Activated T-cell treated with anti-CD3 and anti-CD28 coated beads for 24 hours (primary cell): Measurements from ENCODE around the gene KRT80.

ENCODE experiments used
- DNase-seq: peaks from one replicate; pipeline ENCODE4 v3.0.0-alpha.2; 2020; ENCODE audit warnings: low read depth

KRT80 gene

DNA sequence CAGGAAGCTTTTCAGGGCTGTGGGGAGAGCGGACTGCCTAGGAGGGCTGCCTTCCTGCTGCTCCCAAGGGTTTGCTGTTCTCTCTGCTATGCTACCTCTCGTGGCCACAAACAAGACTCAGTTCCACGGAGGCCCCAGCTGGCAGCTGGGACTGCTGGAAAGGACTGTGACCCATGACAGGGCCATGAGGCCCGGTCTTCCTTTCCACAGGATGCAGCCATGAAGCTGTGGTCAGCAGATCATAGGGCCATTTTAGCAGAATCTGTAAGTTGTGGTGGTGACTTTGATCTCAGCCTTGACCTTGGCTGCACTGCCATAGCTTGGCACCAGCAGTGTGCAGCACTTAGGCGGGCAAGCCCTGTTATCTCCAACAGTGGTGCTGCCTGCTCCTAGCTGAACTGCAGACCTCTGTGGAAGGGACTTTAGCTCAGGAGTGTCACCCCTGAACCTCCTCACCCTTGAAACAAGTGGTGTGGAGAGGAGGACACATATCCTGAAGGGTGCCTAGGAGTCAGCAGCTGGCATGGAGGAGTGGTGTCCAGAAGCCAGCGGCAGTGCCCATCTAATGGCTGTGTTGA lies 12.3 kb downstream of the KRT80 start:
- DNase-seq, result no peak

DNA sequence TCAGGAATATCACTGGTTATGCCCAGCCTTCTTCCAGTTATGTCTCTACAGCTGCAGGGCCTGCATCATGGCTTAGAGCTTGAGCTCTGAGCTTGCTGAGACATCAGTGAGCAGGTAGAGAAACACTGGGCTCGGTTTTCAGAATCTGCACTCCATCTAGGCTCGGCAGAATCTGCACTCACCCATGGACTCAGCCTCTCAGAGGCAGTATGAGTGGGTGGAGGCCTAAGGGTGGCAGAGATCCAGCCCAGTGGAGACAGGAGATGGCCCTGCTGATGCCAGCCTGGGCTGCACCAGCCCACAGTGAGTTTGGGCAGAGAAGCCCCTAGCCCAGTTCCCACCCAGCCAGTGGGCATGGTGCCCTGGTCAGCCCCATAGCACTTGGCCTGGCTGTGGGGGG lies 12.8 kb downstream of the KRT80 start:
- DNase-seq, result no peak

DNA sequence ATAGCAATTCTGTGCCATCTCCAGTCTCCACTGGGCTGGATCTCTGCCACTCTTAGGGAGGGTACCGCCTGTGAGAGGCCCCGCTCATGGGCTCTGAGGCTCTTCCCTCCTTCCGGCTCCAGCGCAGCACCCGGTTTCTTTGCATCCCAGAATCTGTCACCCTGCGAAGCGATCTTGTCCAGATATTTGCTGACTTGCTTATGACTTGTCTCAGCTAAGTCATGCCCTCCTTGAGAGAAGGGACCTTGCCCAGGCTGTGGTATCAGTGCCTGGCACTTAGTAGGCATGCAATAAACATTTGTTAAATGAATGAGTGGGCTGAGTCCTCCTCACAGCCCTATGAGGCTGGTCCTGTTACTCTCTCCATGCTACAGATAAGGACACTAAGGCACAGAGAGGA lies 13.4 kb downstream of the KRT80 start:
- no peak for DNase-seq

DNA sequence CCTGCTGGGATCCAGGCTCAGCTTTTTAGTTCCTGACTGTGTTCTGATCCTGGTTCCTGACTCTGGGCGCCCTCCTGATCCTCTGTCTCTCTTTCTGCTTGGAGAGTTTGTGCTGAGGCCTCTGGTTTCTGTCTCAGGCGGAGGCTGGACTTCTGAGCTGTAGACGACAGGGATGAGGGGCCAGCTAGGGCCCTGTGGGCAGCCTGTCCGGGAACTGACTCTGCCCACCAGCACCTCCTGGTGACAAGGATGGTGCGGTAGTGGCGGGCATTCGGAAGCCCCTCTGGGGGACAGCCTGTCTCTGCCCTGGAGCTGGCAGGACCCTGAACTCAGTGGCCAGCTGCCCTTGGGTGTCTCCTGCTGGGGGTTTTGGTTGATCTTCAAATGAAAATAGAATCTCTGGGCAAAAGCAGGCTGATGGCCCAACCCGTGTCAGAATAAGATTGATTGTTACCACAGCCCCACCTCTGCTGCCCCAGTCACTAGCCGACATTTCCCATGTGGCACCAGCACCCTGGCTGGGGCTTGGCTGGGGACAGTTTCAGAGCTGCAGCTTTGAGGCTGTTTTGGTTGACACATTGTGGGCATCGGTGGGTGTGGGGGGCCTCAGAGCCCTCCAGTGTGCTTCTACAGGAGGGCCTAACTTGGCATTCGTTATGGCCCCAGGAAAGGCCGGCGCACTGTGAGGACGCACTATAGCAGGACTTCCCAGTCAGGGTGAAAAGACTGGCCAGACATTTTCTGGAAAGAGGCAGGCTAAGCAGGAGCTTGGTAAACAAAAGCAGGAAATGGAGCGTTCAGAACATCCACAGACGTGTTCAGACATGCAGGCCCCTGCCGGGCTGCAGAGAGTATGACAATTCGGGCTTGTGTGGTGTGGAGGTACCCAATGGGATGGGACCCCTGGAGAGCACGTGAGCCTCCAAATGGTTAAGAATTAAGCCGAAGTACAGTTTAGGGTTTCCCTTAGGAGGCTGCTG lies 16.2 kb downstream of the KRT80 start:
- no peak for DNase-seq

DNA sequence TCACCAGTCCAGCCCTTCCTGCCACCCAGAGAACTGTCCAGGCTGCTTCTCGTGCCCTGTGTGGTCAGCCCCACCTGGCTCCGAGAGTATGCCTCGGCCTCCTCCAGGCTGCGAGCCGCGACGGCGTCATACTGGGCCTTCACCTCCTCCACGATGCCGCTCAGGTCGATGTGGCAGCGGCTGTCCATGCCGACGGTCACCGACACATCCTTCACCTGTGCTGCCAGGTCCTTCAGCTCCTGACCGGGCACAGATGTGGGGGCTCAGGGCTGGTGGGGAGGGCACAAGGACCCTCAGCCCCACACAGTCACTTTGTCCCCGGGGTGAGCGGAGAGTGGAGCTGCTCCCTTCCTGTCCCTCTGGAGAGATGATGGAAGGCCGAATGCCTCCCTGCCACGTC lies 18.3 kb downstream of the KRT80 start:
- no peak for DNase-seq

DNA sequence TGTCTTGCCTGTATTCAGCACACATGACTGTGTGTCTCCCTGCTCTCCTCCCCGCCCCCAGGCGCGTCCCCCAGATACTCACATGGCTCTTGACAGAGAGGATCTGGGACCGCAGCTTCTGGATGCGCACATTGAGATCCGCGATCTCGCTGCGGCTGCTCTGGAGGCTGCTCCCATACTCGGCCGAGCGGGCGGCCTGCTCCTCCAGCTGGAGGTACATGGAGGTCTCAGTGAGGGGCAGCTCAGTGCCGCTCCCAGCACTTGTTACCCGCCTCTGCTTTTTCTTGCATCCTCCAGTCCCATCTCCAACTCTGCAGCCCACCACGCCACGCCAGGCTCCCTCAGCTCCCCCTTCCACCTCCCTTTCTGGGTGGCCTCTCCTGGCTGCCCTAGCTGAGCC lies 18.9 kb downstream of the KRT80 start:
- DNase-seq, result no peak

DNA sequence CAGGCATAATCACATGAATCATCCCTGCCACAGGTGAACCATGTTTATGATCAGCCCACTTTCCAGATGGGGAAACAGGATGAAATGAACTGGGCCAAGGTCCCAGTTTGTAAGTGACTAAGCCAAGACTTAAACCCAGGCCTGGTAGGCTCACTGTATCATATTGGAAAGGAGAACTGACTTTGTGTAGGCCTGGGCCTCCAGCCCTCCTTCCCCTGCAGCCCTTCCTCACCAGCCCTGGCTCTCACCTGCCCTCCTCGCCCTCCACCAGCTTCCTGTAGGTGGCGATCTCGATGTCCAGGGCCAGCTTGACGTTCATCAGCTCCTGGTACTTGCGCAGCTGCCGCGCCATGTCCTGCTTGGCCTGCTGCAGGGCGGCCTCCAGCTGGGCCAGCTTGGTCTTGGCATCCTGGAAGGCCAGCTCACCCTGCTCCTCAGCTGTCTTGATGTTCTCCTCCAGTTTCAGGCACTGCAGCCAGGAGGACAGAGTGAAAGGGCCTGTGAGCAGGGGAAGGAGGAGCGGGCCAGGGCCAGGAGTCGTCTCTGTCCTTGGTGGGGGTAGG lies 19.8 kb downstream of the KRT80 start:
- no peak for DNase-seq

DNA sequence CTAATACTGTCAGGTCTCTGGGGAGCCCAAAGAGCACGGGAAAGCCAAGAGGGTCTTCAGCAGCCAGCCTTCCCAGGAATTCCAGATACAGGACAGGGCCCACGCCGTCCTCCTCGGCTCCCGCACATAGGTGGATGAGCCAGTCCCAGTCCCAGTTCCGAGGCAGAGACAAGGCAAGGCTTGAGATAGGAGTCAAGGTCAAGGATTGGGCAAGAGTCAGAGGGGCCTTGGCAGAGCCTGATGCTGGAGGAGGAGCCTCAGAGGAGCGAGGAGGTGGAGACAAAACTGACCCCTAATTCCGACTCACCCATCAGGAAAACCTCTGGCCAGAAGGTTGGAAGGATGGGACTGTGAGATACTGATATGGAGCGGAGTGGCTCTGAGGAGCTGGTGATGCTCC lies 21.0 kb downstream of the KRT80 start:
- no peak for DNase-seq

DNA sequence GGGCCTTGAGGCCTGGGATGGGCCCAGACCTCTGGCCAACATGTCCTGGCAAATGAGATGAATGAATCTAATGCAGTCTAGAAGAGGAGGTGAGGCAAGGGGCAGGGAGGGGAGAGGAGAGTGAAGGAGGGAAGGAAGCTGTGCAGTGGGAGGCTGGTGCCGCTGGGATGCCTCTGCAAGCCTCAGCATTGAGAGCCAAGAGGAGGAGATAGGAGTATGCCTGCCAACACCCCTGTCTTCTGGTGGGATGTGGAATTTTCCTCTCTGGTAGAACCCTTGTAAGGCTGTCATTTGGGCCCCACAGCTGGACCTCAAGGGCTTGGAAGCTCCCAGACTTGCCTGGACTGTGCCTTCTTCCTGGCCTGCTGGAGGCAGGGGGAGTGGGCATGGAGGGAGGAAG lies 21.9 kb downstream of the KRT80 start:
- no peak for DNase-seq

DNA sequence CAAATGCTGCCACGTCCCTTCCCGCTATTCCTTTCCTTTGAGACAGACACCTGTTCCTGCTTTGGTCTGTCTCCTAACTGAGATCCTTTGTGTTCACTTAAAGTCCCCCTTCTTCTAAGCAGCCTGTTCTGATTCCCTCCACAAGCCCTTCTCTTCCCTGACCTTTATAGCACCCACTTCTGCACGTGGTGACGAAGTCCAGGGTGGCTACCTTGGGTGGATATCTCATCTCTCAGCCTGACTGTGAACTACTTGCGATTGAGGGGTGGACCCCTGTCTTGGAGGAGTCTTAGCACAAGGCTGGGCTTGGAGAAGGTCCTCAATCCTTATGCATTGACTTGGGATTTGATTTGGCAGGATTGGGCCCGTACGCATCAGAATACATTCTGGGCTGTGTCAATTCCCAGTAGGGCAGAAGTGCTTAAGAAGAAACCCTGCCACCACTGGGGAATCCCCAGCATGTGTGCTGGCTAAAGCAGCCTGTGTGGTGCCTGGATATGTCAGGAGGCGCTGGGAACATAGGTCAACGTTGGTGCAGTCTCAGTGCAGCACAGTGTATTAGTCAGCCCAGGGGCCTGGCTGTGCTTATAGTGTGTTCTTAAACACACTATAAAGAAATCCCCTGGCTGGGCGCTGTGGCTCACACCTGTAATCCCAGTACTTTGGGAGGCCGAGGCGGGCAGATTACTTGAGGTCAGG lies 23.6 kb downstream of the KRT80 start:
- no peak for DNase-seq

DNA sequence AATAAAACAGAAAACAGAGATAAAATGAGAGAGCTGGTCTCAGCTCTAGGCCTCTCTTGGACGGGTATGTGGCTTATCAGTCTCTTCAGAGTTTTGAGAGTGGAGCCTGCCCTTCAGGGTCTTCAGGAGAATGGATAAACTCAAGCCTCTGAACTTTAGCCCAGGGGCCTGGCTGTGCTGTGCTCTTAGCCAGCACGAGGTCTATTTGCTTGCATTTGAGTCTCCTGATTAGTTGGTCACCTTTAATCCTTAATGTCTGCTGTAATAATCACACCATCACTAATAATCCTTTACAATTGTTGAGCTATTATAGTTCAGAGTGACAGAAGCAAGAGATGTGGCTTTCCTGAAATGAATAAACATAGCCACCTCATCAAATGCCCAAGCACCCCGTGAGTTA lies 24.3 kb downstream of the KRT80 start:
- DNase-seq, result no peak

DNA sequence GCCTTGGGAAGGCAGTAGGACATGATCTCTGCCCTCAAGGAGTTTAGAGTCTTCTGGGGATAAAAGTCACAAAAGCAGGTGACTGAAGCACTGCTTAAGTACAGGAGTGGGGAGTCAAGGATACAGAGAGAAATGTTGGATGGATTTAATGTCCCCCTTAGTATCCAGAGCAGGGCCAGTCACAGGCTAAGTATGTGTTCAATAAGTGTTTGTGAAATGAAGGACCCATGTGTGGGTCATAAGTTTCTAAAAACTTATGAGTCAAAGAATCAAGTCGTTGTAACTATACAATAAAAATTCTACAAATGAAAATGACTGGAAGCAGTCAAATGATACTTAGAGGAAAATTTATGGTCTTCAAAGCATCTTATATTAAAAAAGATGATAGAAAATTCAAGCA lies 25.1 kb downstream of the KRT80 start:
- DNase-seq, result no peak

DNA sequence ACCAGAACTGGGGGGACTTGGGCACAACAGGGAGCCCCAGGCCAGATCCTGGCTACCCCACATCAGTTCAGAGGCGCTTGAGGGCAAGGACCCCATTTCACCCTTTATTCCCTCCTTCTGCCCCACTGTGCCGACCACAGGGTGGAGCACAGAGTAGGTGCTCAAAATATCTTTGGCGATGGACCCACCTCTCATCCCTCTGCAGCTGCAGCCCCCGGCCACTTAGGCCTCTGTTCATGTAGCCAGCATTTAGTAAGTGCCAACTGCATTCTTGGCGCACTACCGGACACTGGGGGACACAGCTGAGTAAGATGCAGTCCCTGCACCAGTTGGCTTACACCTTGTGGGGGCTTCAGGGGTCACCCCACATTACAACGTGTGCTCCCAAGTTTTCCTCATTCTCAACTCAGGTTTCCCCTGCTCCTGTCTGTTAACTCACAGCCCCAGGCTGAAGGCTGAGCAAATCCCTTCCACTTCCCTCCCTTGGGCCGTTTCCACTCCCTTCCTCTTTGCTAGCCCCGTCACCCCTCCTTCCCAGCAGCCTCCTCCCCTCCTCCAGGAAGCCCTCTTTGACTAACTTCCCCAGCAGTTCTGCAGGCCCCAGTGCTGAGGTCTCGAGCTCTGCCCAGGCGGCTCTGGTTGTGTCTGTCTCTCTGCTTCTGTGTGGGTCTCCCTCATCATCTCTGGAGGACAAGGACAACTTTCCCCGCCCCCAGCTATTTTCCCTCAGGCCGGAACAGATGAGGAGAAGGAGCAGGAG lies 26.5 kb downstream of the KRT80 start:
- DNase-seq, result no peak

DNA sequence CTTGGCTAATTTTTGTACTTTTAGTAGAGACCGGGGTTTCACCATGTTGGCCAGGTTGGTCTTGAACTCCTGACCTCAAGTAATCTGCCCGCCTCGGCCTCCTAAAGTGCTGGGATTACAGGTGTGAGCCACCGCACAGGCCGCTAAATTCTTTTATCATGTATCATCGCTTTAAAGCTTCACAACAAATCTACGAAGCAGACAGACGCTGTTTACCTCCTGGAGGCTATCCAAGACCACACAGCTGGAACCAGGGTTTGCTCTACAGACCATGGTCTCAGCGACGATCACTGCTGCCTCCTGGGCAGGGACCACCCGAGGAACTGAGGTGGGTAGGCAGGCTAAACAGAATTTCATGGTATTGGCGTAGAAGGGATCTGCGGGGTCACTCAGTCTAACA lies 27.2 kb downstream of the KRT80 start:
- no peak for DNase-seq

DNA sequence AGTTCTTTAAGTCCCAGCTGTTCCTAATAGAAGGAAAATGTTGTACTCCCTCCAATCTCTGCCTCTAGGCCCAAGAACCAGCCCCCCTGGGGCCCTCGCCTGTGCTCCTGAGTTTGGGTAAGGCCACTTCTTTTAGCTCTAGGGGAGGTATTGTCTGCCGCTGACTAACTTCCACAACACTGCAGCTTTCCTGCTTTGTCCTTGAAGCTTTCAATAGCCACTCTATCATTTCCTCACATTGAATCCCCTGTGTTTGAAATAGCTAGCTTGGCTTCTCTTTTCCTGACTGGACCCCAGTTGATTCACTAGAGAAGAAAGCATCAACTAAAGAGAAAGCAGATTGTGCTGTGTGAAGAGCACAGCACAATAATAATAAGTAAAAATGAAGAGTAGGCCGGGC lies 28.8 kb downstream of the KRT80 start:
- DNase-seq, result no peak

DNA sequence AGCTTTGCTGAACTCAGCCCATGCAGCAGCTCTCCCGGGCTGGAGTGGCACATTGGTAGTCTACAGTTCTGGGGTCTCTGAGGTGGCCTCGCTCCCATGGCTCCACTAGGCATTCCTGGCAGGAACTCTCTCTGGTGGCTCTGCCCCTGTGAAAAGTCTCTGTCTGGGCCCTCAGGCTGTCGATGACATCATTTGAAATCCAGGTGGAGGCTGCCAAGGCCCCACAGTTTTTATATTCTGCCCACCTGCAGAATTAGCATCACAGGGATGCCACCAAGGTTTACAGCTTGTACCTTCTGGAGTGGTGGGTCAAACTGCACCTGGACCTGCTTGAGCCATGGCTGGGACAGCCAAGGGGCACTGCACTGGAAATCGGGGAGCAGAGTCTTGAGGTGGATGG lies 31.6 kb downstream of the KRT80 start:
- no peak for DNase-seq

DNA sequence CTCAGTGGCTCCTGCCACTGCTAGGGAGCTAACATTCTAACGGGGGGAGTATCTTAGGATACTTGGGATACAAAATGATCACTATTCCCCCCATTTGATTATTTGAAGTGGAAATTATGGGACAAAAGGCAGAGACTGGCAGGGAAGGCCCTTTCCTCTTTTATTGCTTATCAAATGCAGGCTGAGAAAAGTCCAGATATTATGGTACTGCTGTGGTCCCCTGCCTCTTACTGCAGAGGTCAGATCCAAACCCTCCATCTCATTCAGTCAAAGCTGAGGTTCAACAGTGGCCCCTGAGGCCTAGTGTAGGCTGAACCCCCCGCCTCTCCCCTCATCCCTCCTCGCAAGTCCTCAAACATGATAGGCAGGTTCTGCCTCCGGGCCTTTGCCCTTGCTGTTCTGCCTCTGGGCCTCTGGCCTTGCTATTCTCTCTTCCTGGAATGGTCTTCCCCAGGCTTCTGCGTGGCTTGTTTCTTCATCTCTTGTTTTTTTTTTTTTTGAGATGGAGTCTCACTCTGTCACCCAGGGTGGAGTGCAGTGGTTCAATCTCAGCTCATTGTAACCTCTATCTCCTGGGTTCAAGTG lies 34.2 kb downstream of the KRT80 start:
- no peak for DNase-seq

DNA sequence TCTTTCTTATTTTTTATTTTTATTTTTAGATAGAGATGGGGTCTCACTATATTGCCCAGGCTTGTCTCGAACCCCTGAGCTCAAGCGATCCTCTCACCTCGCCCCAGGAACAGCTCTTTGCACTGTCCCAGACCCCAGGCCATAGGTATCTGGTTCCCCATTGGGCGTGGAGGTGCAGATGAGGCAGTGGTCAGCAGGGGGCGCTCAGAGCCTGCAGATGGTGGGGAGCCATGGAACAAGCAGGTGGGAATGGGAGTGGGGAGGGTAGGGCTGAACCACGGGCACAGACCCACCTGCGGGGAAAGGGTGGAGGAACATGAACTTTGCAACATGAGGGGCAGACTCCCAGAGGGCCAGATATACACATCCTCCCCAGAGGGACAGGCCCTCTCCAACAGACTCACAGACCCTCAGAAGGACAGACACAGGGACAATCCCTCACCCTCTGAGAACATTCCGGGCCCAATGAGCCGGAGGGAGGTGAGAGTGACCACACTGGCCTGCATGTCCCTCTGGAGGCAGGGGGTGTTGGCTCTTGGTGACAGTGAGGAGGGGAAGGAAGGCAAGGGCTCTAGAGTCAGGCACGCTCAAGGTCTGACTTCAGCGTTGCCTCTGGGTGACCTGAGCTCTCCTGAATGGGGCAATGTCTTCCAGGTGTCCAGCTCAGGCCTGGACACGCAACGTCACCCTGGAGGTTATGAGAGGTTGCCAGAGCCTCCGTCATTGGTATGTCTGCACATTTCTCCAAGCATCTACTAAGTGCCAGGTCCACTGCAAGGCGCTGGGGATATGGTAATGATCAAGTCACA lies 34.9 kb downstream of the KRT80 start:
- peak; percentile 62 for DNase-seq

DNA sequence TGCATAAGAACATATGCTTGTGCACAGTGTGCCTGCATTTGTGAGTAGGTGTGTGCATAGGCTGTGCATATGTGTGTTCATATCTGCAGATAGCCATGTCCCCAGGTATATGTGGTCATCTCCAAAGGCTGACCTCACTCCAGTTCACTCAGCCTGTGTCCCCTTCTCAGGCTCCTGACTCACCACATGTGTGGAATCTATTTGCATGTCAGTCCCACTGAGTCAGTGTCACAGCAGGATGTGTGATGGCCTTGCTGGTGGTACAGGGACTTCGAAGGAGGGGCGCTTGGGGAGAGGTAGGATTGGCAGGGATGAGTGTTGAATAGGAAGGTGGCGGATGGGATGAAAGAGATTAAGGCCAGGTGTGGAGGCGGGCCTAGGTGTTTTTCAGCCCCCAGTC lies 35.5 kb downstream of the KRT80 start:
- DNase-seq, result no peak

DNA sequence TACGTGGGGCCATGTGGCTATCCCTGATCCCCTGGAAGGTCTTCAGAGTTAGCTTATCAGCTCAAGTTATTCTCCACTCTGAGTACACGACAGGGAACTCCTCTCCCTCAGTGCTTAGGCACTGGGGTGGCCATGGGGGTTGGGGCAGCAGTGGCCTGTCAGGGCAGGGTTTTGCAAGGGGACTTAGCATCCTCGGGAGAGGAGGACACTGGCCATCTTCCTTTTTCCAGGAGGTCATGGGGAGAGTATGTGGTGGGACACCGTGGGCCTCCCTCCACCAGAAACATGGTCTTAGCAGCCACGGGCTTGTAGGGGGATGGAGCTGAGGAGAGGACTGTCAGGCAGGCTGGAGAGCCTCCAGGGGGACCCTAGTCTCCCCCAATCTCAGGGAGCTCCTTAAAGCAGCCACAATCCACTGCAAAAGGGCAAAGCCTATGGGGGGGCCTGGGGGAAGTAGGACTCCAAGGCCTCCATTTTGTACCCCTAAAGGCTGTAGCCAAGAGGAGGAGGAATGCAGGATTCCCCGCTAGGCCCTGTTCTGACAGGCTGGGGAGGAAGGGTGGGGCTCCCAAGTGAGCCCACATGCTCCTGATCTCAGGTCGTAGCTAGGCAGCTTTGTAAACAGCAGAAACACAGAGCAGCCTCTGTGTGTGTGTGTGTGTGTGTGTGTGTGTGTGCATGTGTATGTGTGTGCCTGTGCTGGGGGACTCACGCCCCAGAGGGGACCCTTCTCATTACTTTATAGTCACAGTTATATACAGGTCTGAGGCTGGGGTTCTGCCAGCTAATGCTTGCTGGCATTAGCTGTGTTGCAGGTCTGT lies 36.6 kb downstream of the KRT80 start:
- DNase-seq, result no peak
